ENCODE measurements around the gene NUP107. TPM values are rescaled to one million over a fixed set of nuclear protein-coding genes. Genes with fewer than 3 reads are reported as not detected.

The NUP107 gene
- total RNA-seq, 4 donors from 2014 or later, result 6.4 to 29.2 (median 22.6) TPM

- DNase-seq, result no peak
- Histone ChIP-seq H3K4me3 (no peak overlapping the region), H3K4me1 (no peaks in the 10 kb centered on the region), H3K27ac (no peak overlapping the region), H3K9me3 (no peaks in the 10 kb centered on the region), H3K36me3 (no peaks in the 10 kb centered on the region), H3K27me3 (no peaks in the 10 kb centered on the region)
- intact Hi-C loops (cut with DNase I; ENCODE audit: low total_unique reads) (no loop called here), in situ Hi-C loops (cut with MboI; ENCODE audit: low pct_ligation_motif_present in 1 of 4, low pct_unique_long_range_greater_than_20kb in 1 of 4, low sequenced_read_pairs in 3 of 4) (no loop called here)
- no peak for TF ChIP-seq POLR2A (IDR thresholded peaks at IDR 0.05)
- no peak for TF ChIP-seq EP300 (IDR thresholded peaks at IDR 0.05; ENCODE audit: low read depth)
- no peak for TF ChIP-seq POLR2AphosphoS5 (IDR thresholded peaks at IDR 0.05)
- TF ChIP-seq CTCF (IDR thresholded peaks at IDR 0.05), result no peak
- 91% methylated on average over 5 of the region's 5 CpGs; no CpG with 5 or more reads in 1 of the 2 donors for WGBS, 2 donors (ENCODE audit: low coverage in 1 of 2)
Observed at GRCh38 chr12:68776976-68777610, 90.3 kb downstream of the NUP107 start.

- Histone ChIP-seq H3K4me1 (no peaks in the 10 kb centered on the region), H3K27ac (no peak overlapping the region), H3K27me3 (no peaks in the 10 kb centered on the region), H3K9me3 (no peaks in the 10 kb centered on the region), H3K36me3 (no peaks in the 10 kb centered on the region), H3K4me3 (no peak overlapping the region)
- intact Hi-C loops (cut with DNase I; ENCODE audit: low total_unique reads) (no loop called here), in situ Hi-C loops (cut with MboI; ENCODE audit: low pct_ligation_motif_present in 1 of 4, low pct_unique_long_range_greater_than_20kb in 1 of 4, low sequenced_read_pairs in 3 of 4) (no loop called here)
- DNase-seq, result no peak
- TF ChIP-seq POLR2A (IDR thresholded peaks at IDR 0.05) (no peak), CTCF (IDR thresholded peaks at IDR 0.05) (no peak), POLR2AphosphoS5 (IDR thresholded peaks at IDR 0.05) (no peak), EP300 (IDR thresholded peaks at IDR 0.05; ENCODE audit: low read depth) (no peak)
Observed at GRCh38 chr12:68779280-68779679, 92.5 kb downstream of the NUP107 start.

- Histone ChIP-seq H3K4me3 (no peak overlapping the region), H3K4me1 (no peaks in the 10 kb centered on the region), H3K27ac (no peak overlapping the region), H3K9me3 (no peaks in the 10 kb centered on the region), H3K36me3 (no peaks in the 10 kb centered on the region), H3K27me3 (no peaks in the 10 kb centered on the region)
- TF ChIP-seq EP300 (IDR thresholded peaks at IDR 0.05; ENCODE audit: low read depth) (no peak), CTCF (IDR thresholded peaks at IDR 0.05) (no peak), POLR2AphosphoS5 (IDR thresholded peaks at IDR 0.05) (no peak), POLR2A (IDR thresholded peaks at IDR 0.05) (no peak)
- DNase-seq, result no peak
- in situ Hi-C loops (cut with MboI; ENCODE audit: low pct_ligation_motif_present in 1 of 4, low pct_unique_long_range_greater_than_20kb in 1 of 4, low sequenced_read_pairs in 3 of 4) (no loop called here), intact Hi-C loops (cut with DNase I; ENCODE audit: low total_unique reads) (no loop called here)
- 99% methylated on average over 6 of the region's 6 CpGs; no CpG with 5 or more reads in 1 of the 2 donors for WGBS, 2 donors (ENCODE audit: low coverage in 1 of 2)
Observed at GRCh38 chr12:68780731-68781130, 94.0 kb downstream of the NUP107 start.

- Histone ChIP-seq H3K4me3 (no peak overlapping the region), H3K27ac (no peak overlapping the region), H3K9me3 (no peaks in the 10 kb centered on the region), H3K4me1 (peaks cover 0 to 2% (median under 1%) of the 10 kb centered on the region in 4 donors), H3K27me3 (no peaks in the 10 kb centered on the region), H3K36me3 (no peaks in the 10 kb centered on the region)
- in situ Hi-C loops (cut with MboI; ENCODE audit: low pct_ligation_motif_present in 1 of 4, low pct_unique_long_range_greater_than_20kb in 1 of 4, low sequenced_read_pairs in 3 of 4) (no loop called here), intact Hi-C loops (cut with DNase I; ENCODE audit: low total_unique reads) (no loop called here)
- 94 to 99% methylated on average over 6 of the region's 6 CpGs for WGBS, 2 donors (ENCODE audit: low coverage in 1 of 2)
- no peak for DNase-seq
- TF ChIP-seq CTCF (IDR thresholded peaks at IDR 0.05) (no peak), EP300 (IDR thresholded peaks at IDR 0.05; ENCODE audit: low read depth) (no peak), POLR2AphosphoS5 (IDR thresholded peaks at IDR 0.05) (no peak), POLR2A (IDR thresholded peaks at IDR 0.05) (no peak)
Observed at GRCh38 chr12:68781728-68782127, 95.0 kb downstream of the NUP107 start.

Data from transverse colon (tissue), 4 donors.